ENCODE measurements around the gene MNX1. TPM values are rescaled to one million over a fixed set of nuclear protein-coding genes. Genes with fewer than 3 reads are reported as not detected.

Gene MNX1
- total and polyA plus RNA-seq, 9 of the 15 experiments (the other 6 are each of a cell fraction or from before 2014, with no cell fraction given): 0.15 to 8.0 (median 1.4) TPM

- TF ChIP-seq FIP1L1 (IDR thresholded peaks at IDR 0.05; ENCODE audit: low read depth, low read length, poor library complexity, severe bottlenecking): peak; percentile 72
- no peak for TF ChIP-seq RERE (CRISPR knock-in tag; IDR thresholded peaks at IDR 0.05; ENCODE audit: borderline replicate concordance)
- TF ChIP-seq, protein P1, sequence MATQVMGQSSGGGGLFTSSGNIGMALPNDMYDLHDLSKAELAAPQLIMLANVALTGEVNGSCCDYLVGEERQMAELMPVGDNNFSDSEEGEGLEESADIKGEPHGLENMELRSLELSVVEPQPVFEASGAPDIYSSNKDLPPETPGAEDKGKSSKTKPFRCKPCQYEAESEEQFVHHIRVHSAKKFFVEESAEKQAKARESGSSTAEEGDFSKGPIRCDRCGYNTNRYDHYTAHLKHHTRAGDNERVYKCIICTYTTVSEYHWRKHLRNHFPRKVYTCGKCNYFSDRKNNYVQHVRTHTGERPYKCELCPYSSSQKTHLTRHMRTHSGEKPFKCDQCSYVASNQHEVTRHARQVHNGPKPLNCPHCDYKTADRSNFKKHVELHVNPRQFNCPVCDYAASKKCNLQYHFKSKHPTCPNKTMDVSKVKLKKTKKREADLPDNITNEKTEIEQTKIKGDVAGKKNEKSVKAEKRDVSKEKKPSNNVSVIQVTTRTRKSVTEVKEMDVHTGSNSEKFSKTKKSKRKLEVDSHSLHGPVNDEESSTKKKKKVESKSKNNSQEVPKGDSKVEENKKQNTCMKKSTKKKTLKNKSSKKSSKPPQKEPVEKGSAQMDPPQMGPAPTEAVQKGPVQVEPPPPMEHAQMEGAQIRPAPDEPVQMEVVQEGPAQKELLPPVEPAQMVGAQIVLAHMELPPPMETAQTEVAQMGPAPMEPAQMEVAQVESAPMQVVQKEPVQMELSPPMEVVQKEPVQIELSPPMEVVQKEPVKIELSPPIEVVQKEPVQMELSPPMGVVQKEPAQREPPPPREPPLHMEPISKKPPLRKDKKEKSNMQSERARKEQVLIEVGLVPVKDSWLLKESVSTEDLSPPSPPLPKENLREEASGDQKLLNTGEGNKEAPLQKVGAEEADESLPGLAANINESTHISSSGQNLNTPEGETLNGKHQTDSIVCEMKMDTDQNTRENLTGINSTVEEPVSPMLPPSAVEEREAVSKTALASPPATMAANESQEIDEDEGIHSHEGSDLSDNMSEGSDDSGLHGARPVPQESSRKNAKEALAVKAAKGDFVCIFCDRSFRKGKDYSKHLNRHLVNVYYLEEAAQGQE (IDR thresholded peaks at IDR 0.05; ENCODE audit: borderline replicate concordance): 0 out of 2 replicates have a peak, but pooled peaks have one; percentile 15
- TF ChIP-seq, protein P1 (CRISPR knock-in tag; IDR thresholded peaks at IDR 0.05; ENCODE audit: low read depth): no peak; the same call in 1 of the 2 replicates
- no peak for TF ChIP-seq KHSRP (IDR thresholded peaks at IDR 0.05)
- peak; percentile 81 for TF ChIP-seq ZBTB7A (IDR thresholded peaks at IDR 0.05; ENCODE audit: borderline replicate concordance, control insufficient read depth, low read depth, low read length)
- TF ChIP-seq ZBTB26 (CRISPR knock-in tag; IDR thresholded peaks at IDR 0.05): no peak
- TF ChIP-seq ZNF445 (CRISPR knock-in tag; IDR thresholded peaks at IDR 0.05; ENCODE audit: low read depth): no peak
- TF ChIP-seq ZNF583 (CRISPR knock-in tag; IDR thresholded peaks at IDR 0.05): 0 out of 2 replicates have a peak, but pooled peaks have one; percentile 45
- TF ChIP-seq ZNF282 (CRISPR knock-in tag; IDR thresholded peaks at IDR 0.05): 0 out of 2 replicates have a peak, but pooled peaks have one; percentile 47
- TF ChIP-seq IRF1 (CRISPR knock-in tag; IDR thresholded peaks at IDR 0.05; ENCODE audit: borderline replicate concordance): no peak
Measured at GRCh38 chr7:157010588-157011332, at the start of gene MNX1 (continued).
